GM12874 (cell line): ENCODE data around the gene MYADM.
A peak's percentile ranks its signal among the peaks of the same experiment; 100 is the strongest.

ENCODE experiments used
- CTCF ChIP-seq: IDR thresholded peaks from 2 replicates; pipeline ENCODE4 v1.5.1; 2011; ENCODE audit warnings: low read depth, mild to moderate bottlenecking, control low read depth, low read length, moderate library complexity; ENCODE audit not compliant: insufficient read depth

MYADM gene

GRCh38 chr19:53908935-53909415 lies 41.3 kb downstream of the MYADM start, which contains the start of gene CACNG7:
Gene CACNG7 (plus strand): TSS chr19:53909278. CDS start chr19:53912832, 3,554 bp downstream.
- no peak for TF ChIP-seq CTCF

- no peak for TF ChIP-seq CTCF
Observed at GRCh38 chr19:53909471-53910169, 41.9 kb downstream of the MYADM start.

DNA sequence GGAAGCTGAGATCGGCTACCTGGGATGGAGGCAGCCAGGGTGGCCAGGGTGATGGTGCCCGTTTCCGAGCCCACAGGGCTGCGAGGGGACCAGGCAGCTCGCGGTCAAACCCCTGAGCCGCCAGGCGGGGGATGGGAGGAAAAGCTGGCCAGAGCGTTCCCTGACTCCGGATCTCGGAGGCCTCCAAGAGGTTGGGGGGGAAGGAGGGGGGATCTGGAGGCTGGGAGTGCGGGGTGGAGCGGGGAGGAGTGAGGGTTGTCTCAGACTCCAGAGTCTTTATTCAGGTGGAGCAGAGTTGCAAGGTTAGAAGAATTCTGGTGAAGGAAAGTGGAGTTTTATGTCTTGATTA lies 42.5 kb downstream of the MYADM start:
- TF ChIP-seq CTCF: no peak

DNA sequence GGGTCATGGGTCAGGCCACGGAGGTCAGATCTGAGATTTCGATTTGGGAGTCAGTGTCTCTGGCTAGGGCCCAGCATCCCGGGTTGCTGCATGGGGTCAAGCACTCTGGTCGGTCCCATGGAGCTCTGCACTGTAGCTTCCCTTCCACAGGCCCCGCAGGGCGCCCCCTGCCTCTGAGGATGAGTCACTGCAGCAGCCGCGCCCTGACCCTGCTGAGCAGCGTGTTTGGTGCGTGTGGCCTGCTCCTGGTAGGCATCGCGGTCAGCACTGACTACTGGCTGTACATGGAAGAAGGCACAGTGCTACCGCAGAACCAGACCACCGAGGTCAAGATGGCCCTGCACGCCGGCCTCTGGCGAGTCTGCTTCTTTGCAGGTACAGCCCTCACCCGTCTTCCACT lies 45.0 kb downstream of the MYADM start:
- TF ChIP-seq CTCF: peak; percentile 47

GRCh38 chr19:53915000-53915399 lies 47.3 kb downstream of the MYADM start:
- TF ChIP-seq CTCF: no peak

DNA sequence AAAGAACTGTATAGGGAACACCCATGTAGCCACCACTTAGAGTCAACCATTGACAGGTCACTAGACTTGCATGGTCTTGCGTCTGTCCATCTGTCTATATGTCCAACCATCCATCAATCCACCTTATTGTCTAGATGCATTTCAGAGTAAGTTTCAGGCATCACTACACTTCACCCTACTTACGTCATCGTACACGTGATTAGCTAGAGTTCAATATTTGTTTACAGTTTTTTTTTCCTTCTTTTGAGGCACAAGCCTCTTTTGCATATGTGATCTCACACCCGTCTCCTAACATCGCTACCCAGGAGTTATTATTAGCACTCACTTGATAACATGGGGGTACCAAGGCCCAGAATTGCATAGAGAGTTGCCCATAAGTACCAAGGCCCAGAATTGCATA lies 48.3 kb downstream of the MYADM start:
- no peak for TF ChIP-seq CTCF

GRCh38 chr19:53917356-53917755 lies 49.7 kb downstream of the MYADM start:
- no peak for TF ChIP-seq CTCF
